ENCODE results near the gene SUSD6.

SUSD6 gene

DNA sequence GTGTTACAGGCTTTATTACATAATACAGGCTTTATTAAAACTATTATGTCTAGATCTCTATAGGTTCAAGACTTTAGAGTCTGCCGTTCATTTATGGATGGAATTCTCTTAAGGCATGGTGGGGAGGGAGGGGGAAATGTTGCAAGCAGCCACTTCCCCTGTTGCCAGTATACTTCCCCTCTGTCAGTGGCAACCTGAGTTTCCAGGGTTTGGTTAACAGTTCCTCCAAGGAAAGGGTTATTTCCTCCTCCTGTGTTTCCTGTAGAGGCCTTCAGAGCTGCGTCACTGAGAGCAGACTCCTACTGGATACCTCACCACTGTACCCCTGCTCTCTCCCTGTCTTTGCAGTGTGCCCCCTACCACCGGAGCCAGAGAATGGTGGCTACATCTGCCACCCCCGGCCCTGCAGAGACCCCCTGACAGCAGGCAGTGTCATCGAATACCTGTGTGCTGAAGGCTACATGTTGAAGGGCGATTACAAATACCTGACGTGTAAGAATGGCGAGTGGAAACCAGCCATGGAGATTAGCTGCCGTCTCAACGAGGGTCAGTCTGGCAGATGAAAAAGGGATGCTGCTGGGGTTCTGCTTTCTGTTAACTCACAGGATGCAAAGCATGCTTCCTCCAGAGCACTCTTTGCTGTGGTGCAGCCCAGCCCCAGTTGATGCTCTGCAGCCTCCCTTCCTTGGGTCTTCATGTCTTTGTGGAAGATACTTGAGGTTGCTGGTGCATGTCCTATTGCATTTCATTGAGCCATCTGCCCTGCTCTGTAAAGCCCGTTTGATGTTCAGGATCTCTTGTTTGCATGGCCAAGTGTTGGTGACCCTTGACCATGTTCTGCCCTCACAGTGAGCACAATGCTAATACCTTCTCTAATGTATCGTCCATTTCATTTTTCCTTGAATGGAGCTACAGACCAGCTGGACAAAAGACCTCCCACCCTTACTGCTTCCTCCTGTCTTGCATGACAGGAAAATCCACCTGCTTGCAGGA, 91.9 kb downstream of the SUSD6 start:
- in situ Hi-C loops (cut with HindIII; ENCODE audit: low sequenced_read_pairs) = no loop called here
- H3K4me3 ChIP-seq (ENCODE audit: low read depth, low read length) = no peak overlapping the region
- DNase-seq (ENCODE audit: low read depth, low spot score) = no peak
- TF ChIP-seq, protein P1, sequence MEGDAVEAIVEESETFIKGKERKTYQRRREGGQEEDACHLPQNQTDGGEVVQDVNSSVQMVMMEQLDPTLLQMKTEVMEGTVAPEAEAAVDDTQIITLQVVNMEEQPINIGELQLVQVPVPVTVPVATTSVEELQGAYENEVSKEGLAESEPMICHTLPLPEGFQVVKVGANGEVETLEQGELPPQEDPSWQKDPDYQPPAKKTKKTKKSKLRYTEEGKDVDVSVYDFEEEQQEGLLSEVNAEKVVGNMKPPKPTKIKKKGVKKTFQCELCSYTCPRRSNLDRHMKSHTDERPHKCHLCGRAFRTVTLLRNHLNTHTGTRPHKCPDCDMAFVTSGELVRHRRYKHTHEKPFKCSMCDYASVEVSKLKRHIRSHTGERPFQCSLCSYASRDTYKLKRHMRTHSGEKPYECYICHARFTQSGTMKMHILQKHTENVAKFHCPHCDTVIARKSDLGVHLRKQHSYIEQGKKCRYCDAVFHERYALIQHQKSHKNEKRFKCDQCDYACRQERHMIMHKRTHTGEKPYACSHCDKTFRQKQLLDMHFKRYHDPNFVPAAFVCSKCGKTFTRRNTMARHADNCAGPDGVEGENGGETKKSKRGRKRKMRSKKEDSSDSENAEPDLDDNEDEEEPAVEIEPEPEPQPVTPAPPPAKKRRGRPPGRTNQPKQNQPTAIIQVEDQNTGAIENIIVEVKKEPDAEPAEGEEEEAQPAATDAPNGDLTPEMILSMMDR (IDR thresholded peaks at IDR 0.05; ENCODE audit: low read depth, low read length) = no peak

DNA sequence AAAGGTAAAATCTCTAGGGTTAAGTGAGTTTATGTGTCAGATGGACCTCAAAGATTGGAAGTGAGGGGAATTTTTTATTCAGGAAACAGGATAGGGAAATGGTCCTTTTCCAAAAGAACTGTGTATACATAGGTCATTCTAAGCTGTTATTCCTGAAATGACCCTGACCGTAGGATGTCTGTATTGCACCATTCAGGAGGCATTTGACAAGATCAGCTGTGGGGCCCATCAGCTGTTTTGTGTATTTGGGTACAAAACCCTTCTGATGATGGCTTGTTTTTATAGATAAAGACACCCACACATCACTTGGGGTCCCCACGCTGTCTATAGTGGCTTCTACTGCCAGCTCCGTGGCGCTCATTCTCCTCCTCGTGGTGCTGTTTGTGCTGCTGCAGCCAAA, 92.9 kb downstream of the SUSD6 start:
- no peak overlapping the region for H3K4me3 ChIP-seq (ENCODE audit: low read depth, low read length)
- TF ChIP-seq, protein P1 (IDR thresholded peaks at IDR 0.05; ENCODE audit: low read depth, low read length) = no peak
- DNase-seq (ENCODE audit: low read depth, low spot score) = no peak
- in situ Hi-C loops (cut with HindIII; ENCODE audit: low sequenced_read_pairs) = no loop called here

DNA sequence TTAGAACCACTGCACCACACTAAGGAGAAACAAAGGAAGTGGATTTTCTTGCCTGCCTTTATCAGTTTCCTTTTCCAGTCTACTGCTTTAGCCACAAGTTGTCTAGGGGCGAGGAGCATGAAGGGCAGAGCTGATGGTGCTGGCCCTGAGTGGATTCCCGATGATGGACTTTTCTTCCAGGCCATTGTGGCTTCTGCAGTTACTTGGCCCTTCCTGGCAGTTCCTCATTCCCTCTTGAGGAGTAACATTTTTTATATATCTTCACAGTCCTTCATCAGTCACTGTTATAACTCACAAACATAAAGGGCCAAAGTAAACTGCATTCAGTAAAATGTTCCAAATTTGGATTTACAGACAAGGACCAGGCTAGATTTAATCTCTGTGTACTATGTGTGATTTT, 94.3 kb downstream of the SUSD6 start:
- no peak for DNase-seq (ENCODE audit: low read depth, low spot score)
- in situ Hi-C loops (cut with HindIII; ENCODE audit: low sequenced_read_pairs) = no loop called here
- TF ChIP-seq, protein P1 (IDR thresholded peaks at IDR 0.05; ENCODE audit: low read depth, low read length) = no peak
- no peak overlapping the region for H3K4me3 ChIP-seq (ENCODE audit: low read depth, low read length)

DNA sequence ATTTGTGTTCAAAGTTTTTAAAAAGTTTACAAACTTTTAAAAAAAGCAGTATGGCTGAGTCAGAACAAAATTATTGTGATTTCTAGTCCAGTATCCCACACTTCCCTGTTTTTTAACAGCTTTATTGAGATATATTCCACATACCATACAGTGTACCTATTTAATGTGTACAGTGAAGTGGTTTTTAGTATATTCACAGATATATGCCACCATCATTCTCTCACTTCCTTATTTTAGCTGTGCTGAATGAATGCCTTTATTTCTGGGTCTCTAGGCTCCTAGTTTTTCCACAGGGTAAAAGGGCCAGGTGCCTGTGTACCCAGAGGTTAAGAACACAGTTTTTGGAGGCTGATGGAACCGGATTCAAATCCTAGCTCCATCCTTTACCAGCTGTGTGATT, 96.7 kb downstream of the SUSD6 start:
- H3K4me3 ChIP-seq (ENCODE audit: low read depth, low read length) = no peak overlapping the region
- TF ChIP-seq, protein P1 (IDR thresholded peaks at IDR 0.05; ENCODE audit: low read depth, low read length) = no peak
- in situ Hi-C loops (cut with HindIII; ENCODE audit: low sequenced_read_pairs) = no loop called here
- no peak for DNase-seq (ENCODE audit: low read depth, low spot score)

DNA sequence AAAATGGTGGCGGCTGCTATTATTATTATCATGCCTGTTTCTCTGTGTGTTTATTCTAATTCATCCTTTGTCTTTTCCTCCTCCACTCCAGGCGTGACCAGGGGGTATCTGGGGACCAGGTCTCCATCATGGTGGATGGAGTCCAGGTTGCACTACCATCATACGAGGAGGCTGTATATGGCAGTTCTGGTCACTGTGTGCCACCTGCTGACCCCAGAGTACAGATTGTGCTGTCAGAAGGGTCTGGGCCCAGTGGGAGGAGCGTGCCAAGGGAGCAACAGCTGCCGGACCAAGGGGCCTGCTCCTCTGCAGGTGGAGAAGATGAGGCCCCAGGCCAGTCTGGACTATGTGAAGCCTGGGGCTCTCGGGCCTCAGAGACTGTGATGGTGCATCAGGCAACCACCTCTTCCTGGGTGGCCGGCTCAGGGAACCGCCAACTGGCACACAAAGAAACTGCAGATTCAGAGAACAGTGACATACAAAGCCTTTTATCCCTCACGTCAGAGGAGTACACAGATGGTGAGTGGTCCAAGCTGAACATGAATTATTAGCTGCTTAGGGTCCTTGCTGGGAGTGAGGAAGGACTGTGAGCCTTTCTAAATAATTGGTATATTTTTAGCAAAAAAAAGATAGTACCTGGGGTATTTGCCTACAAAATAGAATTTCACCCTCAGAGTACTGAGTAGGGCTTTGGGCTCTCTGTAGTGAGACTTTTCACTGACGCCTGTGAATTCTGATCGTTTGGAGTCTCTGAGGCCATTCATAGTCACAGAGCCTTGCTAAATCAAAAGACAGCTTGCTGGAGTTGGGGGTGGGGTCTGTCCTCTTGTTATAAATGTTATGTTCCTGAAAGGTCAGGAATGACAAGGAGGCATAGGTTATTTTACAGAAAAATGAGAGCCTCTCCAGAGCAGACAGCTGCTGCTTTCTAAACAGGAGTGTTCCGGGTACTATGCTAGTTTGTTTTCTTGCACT, 97.5 kb downstream of the SUSD6 start:
- no peak for DNase-seq (ENCODE audit: low read depth, low spot score)
- in situ Hi-C loops (cut with HindIII; ENCODE audit: low sequenced_read_pairs) = no loop called here

DNA sequence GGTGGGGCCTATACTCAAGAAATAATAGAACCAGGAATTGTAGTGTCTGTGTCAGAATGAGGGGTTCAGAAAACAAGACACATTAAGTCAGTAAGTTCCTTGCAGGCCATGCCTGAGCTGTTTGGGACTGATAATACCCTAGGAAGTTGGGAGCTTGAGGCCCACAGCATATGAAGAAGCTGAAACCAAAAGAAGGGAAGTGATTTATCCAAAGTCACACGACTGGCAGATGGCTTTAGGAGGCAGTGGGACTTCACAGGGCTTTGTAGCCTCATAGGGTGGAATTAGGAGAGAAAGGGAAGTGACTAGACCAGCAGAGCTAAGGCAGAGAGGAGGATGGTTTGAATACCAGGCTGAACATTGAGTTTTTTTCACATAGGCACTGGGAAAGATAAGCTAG, 99.0 kb downstream of the SUSD6 start:
- no peak for DNase-seq (ENCODE audit: low read depth, low spot score)
- in situ Hi-C loops (cut with HindIII; ENCODE audit: low sequenced_read_pairs) = no loop called here
- H3K4me3 ChIP-seq (ENCODE audit: low read depth, low read length) = no peak overlapping the region
- TF ChIP-seq, protein P1 (IDR thresholded peaks at IDR 0.05; ENCODE audit: low read depth, low read length) = no peak

More for the DNA sequence above, 97.5 kb downstream of the SUSD6 start:
- no peak overlapping the region for H3K4me3 ChIP-seq (ENCODE audit: low read depth, low read length)
- TF ChIP-seq, protein P1 (IDR thresholded peaks at IDR 0.05; ENCODE audit: low read depth, low read length) = peak; percentile 48

Measured in astrocyte of the spinal cord (primary cell).